Hematopoietic multipotent progenitor cell treated with erythropoietin and hydrocortisone succinate and interleukin-3 and kit ligand, for 17 days (in vitro differentiated cells): ENCODE results near the gene PAX5.

Experiments used
- DNase-seq: peaks from one replicate; pipeline ENCODE4 v3.0.0-alpha.2; 2015; ENCODE audit warnings: low spot score

PAX5 gene

DNA sequence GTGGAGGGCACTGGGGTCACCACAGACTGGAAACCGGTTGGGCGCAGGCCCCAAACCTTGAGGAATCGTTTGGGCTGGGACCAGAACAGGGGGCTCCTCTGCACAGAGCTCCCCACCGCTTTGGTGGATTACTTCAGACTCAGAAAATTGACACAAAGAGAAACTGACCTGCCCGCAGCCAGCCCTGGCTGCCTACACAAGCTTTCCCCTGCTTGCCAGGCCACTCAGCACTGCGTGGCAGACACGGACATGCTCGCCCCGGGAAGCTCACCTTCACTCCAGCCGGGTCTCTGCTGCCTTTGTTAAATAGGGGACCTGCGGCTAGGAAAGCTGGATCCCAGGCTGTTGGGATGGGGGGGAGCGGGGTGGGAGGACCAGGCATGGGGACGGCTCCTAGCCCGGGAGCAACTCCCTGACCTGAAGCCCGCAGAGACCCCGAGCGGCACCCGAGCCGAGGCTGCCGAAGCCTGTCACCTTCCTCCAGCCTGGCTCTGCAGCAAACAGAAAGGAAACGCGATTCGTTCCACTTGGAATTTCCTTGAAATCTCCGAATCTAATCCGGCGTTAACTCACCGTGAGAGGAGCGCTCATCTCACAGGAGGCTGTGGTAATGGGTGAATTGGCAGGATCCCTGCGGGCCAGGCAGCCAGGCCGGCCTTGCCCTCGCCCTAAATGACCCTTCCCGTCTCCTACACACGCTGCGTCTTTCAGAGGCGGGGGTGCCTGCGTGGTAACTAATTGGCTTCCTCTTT is 8.8 kb downstream of the PAX5 start:
- no peak for DNase-seq

DNA sequence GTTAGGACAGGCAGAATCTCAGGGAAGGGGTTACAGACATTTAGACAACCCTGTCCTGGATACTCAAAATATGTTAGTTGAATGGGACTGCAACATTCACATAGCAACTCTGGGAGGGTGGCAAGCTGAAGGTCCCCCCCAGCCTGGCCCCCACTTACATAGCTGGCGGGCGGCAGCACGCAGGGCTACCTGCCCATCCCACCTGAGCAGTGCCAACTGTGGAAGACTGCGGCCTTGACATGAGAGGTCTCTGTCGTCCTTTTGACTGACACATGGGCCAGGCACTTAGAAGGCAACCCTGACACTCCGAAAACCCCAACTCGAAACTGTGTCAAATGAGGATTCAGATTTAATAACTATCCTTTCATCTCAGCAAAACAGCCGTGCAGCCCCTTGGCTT is 16.5 kb downstream of the PAX5 start:
- no peak for DNase-seq

DNA sequence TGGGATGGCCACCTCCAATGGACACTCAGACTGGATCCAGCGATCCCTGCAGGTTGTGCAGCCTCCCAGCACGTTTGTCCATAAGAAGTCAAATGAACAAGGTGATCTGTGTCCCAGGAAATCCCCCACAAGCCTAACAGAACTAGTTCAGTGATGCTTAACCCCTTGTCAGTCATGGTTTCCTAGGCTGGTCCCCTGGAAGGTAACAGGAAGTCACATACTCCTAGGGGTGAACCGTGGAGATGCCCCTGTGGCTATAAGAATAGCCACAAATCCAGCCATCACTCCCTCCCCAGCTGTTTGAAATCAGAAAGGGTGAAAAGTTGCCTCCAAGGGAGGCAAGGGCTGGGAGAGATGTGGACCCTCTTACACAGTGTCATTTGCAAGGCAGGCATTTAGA is 22.5 kb downstream of the PAX5 start:
- no peak for DNase-seq

DNA sequence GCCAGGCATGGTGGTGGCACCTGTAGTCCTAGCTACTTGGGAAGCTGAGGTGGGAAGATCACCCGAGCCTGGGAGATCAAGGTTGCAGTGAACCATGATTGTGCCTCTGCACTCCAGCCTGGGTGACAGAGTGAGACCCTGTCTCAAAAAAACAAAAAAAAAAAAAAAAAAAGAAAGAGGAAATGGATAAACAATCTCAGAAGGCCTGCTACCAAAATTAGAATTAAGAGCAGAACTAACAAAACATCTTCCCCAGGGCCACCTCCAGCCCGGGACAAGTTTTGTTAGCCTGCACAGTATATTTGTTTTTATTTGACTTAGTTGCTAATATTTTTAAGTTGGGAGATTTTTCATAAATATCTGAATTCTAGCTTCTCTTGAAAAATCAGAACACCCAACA is 23.1 kb downstream of the PAX5 start:
- DNase-seq: no peak

DNA sequence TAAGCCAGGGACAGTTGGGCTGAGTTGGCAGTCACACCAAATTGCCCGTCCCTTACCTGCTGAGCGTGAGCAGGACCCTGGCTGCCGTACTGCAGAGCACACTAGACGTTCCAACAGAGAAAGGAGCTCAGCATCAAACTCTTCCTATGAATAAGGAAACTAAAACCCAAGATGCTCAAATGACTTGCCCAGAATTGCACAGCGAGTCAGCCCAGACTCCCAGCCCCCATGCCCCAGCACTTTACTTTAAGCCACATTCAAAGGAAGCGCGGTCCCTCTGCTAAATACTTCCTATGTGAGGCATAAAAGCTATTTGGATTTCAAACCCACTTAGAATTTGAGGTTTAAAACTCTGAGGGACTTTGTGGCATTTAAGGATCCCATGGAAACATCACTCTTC is 23.9 kb downstream of the PAX5 start:
- no peak for DNase-seq

DNA sequence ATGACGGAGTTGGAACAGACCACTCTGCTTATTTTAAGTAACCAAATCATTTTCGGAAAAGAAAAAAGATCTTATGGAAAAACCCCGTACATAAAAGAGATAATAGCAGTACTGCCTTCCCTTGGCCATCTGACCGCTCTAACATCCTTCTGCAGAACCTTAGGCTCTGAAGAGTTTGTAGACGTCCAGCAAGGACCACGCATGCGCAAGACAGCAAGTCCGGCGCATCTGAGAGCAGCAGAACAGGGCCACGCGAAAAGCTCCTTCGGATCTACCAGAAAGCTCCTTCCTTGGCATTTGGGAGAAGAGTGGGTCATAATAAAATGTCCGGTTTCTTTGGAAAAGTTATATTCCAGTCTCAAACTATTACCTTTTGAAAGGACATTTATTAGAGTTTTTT is 26.8 kb downstream of the PAX5 start:
- no peak for DNase-seq

DNA sequence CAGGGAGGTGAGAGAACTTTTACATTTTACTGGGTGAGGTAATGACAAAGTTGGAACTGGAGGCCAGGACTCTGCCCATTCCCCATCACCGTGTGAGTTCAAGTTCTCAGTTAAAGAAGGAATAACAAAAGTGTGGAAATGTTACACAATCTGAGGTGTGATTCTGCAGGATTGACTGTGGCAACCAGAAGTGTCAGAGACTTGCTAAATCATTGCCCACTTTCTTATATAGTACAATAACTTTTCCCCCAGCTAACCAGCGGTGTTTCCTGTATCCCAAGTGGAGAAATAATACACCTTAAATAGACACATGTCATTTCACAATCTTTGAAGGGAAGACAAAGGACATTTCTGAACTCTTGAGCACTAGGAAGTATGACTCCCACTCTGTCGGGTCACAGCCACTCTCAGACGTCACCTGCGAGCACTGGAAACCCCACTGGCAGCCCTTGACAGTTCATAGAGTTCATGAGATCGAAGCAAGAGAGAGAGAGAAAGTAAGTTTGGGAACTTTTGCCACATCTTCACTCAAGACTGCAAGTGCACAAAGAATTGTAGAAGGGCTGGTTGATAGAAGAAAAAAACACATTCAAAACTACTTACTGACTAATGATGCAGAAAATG is 28.4 kb downstream of the PAX5 start:
- DNase-seq: no peak

DNA sequence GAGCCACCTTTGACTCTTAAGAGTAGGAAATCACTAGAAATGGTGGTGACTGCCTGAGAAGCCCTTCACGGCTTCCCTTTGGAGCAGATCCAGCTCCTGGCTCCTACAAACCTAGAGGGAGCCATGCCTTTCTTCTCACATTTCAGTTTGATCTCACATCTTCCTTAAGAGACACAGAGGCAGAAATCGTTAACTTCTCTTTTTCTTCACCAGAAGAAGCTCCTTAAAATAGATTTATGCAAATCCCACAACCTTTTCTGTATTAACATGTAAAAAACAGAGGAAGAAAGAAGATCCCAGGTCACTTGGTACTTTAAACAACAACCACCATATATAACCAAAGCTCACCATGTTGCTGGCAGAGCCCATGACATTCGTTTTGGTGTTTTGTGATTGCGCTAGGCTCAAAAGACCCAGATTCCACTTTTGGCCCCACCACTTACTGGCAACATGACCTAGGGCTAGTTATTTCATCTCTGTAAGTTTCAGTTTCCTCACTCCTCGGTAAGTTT is 29.6 kb downstream of the PAX5 start:
- DNase-seq: no peak

DNA sequence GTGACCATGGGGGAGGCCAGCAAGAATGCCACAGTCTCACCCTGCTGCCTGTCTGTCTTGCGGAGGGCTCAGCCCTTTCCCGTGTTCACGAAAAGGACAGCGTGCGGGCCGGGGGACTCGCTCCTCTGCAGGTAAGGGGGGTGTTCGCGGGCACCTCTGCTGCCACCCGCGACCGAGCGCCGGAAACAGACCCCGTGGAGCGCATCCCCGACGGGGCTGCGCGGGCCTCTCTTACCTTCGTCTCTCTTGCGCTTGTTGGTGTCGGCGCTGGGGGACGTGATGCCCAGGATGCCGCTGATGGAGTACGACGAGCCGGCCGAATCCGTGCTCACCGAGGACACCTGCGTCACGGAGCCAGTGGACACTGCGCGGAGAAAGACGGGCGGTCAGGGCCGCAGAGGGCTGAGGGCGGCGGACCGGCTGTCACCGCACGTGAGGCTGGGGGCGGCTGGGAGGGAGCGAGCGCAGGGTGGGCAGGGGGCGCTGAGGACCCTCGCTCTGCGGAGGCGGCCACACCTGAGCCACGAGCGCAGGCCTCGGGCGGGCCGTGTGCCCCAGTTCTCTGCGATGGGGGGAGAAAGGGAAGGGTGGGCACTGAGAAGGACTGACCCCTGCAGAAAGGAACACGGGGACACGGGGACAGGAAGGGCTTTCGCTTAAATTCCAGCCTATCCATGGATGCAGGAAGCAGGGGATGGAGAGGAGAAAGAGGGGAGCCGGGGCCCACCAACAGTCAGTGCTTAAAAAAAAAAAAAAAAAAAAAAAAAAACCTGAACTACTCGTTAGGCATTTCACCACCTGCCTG is 31.5 kb downstream of the PAX5 start:
- no peak for DNase-seq

DNA sequence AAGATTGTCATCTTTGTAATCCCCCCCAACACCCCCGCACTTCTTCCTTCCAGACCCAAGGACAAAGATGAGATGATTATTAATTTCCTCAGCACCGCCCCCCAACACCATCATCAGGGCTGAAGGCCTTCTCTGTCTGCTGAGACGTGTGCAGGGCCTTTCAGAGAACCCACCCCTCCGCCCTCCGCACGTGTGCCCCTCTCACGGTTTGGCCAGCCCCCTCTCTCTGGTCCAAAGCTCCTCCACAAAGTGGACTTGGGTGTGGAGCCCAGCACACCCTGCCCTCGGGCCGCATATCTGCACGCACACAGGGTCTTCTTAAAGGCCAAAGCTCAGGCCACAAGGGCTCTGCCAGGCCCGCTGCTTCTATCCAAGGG is 32.0 kb downstream of the PAX5 start:
- DNase-seq: no peak

DNA sequence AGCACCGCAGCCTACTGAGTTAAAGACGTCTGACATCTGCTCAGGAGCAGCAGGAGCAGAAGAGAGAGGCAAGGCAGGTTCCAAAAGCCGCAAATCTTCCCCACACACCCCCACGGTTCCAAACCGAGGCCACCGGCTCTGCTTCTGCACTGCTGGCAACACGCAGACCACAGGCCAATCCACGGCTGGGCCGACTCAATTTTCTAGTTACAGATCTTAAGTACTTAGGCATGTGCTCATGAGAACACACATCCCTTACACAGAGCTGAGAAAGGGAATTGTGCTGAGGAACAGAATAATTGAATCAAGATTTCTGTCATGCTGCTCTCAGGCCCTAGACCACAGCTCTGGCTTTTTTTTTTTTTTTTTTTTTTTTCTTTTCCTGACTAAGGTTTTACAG is 32.6 kb downstream of the PAX5 start:
- DNase-seq: no peak

DNA sequence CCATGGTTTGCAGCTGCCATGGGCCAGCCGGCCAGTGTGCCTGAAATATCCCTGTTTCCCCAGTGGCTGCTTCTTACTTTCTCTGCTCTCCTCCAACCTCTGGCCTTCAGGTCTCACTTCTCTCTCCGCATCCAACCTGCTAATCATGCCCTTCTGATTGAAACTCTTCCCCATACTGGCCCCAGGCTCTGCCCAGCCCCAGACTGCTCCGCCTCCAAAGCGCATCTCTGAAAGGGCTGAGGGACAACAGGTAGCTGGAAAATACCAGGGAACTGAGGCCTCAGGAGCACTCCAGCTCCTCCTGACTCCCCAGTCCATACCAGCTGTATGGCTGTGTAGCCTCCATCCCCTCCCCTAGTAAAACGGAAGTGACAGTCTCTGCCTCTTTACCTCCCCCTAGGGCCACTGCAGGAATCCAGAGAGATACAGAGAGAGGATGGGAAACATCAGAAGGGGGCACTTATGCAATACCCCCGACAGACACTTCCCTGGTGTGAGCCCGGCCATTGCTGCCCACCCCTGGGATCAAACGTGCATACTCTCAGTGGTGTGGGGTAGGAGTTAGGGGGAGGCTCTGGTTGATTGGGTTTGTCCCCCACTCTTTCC is 34.2 kb downstream of the PAX5 start:
- DNase-seq: no peak

DNA sequence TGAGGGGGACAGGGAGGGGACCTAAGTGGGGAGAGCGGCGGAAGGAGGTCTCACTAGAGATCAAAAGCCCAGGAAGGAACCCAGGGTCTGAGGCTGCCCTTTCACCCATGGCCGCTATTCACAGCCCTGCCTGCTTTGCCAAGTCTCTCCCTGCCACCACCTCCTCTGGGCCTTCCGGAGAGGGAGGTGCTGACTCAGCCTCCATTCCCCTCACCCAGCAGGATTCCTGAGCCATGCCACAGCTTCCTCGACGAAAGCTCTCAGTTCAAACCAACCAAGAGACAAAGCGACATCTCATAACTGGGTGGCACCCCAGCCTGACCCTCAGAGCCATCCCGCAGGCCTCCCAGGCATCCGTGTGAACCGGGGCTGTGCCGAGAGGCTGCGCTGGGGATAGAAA is 36.7 kb downstream of the PAX5 start:
- no peak for DNase-seq

DNA sequence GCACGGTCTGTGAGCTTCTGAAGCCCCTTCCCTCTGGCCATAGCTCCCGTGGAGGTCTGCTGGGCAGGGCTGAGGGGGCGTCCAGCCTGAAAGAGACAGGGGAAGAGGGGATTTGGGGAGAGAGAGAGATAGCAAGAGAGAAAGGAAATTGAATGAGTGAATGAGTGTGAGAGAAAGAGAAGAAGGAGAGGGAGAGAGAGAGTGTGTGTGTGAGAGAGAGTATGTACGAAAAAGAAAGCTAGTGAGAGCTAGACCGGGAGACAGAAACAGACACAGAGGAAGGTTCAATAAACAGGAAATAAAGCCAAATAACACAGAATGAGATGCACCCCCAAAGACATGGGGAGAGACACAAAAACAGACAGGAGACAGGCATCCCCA is 37.4 kb downstream of the PAX5 start:
- DNase-seq: no peak

DNA sequence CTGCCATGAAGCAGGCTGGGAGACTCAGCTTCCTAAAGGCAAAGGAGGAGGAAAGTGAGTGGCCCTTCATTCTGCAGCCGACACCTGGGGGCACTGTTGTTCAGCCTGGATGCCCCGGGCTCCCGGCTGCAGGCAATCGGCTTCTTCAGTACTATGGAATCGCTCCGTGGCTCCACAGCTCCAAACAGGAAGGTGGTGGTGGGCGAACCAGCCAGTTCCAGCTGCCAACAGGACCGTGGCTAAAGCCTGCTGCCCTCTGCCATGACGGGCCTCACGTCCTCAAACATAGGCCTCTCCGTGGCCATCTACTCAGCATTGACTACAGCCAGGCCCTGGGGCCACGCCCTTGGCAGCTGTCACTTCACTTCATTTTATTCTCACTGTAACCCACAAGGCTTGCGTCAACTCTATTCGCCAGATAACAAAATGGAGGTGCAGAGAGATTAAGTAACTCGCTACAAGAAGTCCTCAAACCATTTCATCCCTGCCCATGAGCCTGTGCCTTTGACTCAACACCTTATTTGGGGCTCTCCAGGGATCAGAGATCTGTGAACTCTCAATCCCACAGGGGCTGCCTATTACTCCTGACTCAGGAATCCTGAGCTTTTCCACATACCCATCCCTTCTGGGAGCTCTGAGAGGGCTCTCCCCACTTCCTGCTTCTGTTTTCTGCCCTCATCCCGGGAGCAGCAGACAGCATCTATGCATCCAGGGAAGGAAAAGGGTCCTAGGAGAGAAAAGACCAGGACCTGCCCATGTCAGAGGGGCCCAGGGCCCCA is 38.0 kb downstream of the PAX5 start:
- peak; percentile 17 for DNase-seq

DNA sequence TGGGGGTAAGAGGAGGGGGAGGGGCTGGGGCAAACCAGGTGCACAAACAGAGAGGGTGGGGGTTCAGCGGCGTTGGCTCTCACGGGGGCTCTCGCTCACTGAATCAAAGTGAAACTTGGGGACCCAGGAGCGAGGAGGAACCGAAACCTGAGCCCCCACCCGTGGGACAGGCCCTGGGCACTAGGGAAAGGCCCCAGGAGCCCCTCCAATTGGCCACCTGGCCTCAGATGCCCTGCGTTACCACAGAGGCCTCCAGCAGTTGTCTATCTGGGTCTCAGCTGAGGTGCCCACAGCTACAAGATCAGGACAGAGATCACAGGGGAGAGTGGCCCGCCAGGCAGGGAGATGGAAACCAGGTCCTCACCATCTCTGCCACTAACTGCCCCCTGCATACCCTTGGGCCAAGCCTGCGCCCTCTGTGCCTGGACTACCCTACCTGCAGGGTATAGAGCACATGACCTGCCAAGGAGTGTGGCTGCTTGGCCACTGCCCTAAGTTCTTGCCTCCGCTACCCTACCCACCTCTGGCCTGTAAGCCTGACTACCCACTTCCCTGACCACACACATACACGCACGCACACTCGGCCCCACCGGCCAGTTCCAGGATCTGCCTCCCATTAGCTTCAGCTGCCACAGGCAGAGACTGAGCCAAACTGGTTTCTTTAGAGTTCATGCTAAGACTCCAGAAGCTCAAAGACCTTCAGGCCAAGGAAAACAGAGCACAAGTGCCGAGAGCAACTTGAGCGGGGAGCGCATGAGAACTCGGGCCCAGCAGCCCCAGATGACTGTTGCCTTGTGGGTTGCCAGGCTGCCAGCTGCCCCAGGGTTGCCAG is 39.9 kb downstream of the PAX5 start:
- DNase-seq: no peak

DNA sequence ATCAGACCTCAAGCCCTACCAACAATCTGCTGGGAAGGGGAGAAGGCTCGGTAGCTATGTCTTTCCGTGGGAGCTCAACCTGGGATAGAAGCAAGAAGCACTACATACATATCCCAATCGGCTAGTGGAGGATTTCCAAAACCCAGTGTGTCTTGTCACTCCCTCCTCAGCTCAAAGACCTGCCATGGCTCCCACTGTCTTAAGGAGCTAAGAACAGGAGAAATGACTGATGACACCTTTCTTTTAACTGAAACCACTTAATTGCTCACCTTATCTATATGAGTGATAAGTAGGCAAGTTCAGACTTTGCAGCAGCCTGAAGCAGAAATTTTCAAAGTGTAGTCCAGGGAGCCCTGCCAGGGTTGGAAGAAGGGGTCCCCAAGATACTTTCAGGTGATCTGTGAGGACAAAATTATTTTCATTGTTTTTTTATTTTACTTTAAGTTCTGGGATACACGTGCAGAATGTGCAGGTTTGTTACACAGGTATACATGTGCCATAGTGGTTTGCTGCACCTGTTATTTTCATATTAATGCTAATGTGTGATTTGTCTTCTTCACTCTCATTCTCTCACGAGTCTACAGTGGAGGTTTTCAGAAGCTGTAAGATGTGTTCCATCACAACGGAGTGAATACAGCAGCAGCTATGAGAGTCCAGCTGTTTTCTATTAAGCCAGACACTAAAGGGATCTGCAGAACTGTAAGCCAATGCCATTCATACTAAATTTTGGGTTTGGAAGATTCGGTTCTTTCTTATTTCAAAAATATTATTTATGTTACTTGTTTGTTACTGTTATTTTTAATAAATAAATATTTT is 41.4 kb downstream of the PAX5 start:
- no peak for DNase-seq

DNA sequence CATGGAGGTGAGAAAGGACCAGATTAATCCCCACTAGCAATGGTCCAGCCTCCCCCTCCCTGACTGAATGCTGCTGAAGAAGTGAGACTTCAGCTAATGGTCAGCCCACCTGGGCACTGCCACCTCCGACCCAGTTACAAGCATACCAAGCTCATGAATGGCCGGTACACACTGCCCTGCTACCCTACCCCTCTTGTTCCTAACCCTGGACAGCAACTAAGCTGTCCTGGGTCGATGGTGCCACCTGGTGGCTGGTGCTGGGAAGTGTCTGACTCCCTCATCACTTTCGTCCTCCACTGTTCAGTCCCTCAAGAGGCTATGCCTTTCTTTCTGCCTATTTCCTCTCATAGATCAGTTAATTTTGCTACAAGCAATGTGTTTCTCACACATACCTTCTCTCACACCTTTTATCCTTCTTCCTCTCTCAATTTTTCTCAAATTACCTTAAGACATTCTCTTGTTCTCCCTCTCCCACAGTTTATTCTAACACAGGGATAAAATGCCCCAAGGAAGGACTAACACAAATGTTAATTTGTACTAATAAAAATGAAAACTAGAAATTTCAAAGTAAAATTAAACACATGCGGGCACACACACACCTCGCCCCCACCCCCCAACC is 42.4 kb downstream of the PAX5 start:
- no peak for DNase-seq

DNA sequence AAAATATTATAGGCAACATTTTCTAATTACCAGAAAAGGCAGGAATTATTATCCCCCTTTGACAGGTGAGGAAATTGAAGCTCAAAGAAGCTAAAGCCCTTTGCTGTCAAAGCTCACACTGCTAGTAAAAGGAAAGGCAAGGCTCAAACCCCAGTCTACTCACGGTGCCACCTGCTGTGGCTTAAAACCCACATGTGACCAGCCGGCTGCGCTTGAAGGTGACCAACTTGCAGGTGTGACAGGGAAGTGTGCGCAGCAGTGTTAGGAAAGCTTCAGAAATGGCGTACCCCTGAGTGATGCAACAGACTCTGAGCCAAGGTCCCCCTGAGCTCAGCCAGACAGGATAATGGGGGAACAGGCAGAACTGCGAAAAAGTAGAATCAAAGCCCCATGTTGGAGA is 45.2 kb downstream of the PAX5 start:
- no peak for DNase-seq

DNA sequence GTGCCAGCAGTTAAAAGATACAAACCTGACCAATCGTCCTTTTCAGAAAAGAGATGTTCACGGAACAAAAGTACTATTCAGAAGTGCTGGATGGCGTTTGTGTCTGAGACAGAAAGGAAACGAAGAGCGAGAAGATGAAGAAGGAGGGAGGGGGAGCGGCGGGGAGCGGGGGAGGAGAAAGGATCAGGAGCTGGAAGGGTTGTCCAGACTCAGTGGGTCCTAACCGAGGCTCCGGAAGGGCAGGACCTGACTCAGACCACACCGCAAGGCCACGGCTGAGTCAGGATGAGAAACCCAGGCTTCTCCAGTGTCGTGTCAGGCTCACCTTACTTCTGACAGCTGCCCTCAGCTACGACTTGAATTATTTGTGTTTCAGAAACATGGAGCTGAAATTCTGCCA is 46.2 kb downstream of the PAX5 start:
- DNase-seq: no peak
